ENCODE measurements around the gene ARMC2. TPM values are rescaled to one million over a fixed set of nuclear protein-coding genes. Genes with fewer than 3 reads are reported as not detected.
"Not testable (repeated sequence)": the region's sequence is repeated elsewhere in the genome, so short reads cannot be mapped to it uniquely, and the experiment has no call there.

The ARMC2 gene
- polyA plus RNA-seq, 2 of the 4 experiments (the other 2 are of a cell fraction) = 2.1 to 4.9 TPM

GRCh38 chr6:108974201-108974600, 126.0 kb downstream of the ARMC2 start:
- TF ChIP-seq GATA3 (IDR thresholded peaks at IDR 0.05; ENCODE audit: borderline replicate concordance) (no peak), ZFP36 (IDR thresholded peaks at IDR 0.05; ENCODE audit: borderline replicate concordance, partially characterized antibody) (no peak), MYC (IDR thresholded peaks at IDR 0.05; ENCODE audit: borderline replicate concordance, low read length) (no peak), KDM5A (IDR thresholded peaks at IDR 0.05) (no peak), POLR2AphosphoS2 (conservative IDR thresholded peaks at IDR 0.05; ENCODE audit: low read length) (no peak), HOXA7 (CRISPR knock-in tag; IDR thresholded peaks at IDR 0.05) (no peak), SREBF2 (IDR thresholded peaks at IDR 0.05) (no peak), MAX (IDR thresholded peaks at IDR 0.05) (no peak), CHD4 (IDR thresholded peaks at IDR 0.05; ENCODE audit: borderline replicate concordance) (no peak), ZC3H11A (IDR thresholded peaks at IDR 0.05) (no peak), JUNB (IDR thresholded peaks at IDR 0.05) (no peak), USF2 (IDR thresholded peaks at IDR 0.05) (no peak), JUN (IDR thresholded peaks at IDR 0.05) (no peak), RCOR1 (IDR thresholded peaks at IDR 0.05; ENCODE audit: low read depth, low read length) (no peak), RARB (CRISPR knock-in tag; IDR thresholded peaks at IDR 0.05) (no peak), HES2 (IDR thresholded peaks at IDR 0.05) (no peak), NPAS2 (CRISPR knock-in tag; IDR thresholded peaks at IDR 0.05; ENCODE audit: borderline replicate concordance) (no peak)
- no peak for DNase-seq (ENCODE audit: low read depth in 1 of 2, low spot score in 1 of 2)
- CTCF ChIA-PET = no interaction called here
- no peak overlapping the region for H3K4me3 ChIP-seq
- no peaks in the 10 kb centered on the region for H3K9me3 ChIP-seq
- FAIRE-seq = no peak
- 17% methylated on average over 1 of the region's 1 CpG for WGBS (ENCODE audit: missing lambda C conversion rate)
- H3K4me2 ChIP-seq = no peak overlapping the region
- POLR2A ChIA-PET = interaction anchor here (0.6 kb wide), 1 partner anchor 528 kb away, joined by 7 read pairs; no protein-coding TSS in a partner anchor
- no peaks in the 10 kb centered on the region for H3K4me1 ChIP-seq
- no peak overlapping the region for H3K27ac ChIP-seq
- no peak for ATAC-seq

GRCh38 chr6:108978638-108979037, 130.4 kb downstream of the ARMC2 start:
- ATAC-seq; CTCF ChIA-PET; H3K4me3 ChIP-seq; H3K4me1 ChIP-seq; FAIRE-seq; DNase-seq (ENCODE audit: low read depth in 1 of 2, low spot score in 1 of 2); H3K27ac ChIP-seq; H3K9me3 ChIP-seq; H3K4me2 ChIP-seq; POLR2A ChIA-PET: not testable (repeated sequence)
- whole genome bisulfite sequencing (ENCODE audit: missing lambda C conversion rate) = 96% methylated on average over 1 of the region's 1 CpG

- ATAC-seq = no peak
- ChIA-PET POLR2A (no interaction called here), CTCF (no interaction called here)
- WGBS (ENCODE audit: missing lambda C conversion rate) = 78% methylated on average over 10 of the region's 10 CpGs
- H3K9me3 ChIP-seq = no peaks in the 10 kb centered on the region
- no peak overlapping the region for H3K27ac ChIP-seq
- H3K4me2 ChIP-seq = no peak overlapping the region
- TF ChIP-seq TFCP2L1 (CRISPR knock-in tag; IDR thresholded peaks at IDR 0.05) = no peak
- no peak overlapping the region for H3K4me3 ChIP-seq
- H3K4me1 ChIP-seq = no peaks in the 10 kb centered on the region
- no peak for DNase-seq (ENCODE audit: low read depth in 1 of 2, low spot score in 1 of 2)
- no peak for FAIRE-seq
Observed at GRCh38 chr6:108982154-108983113, 134.2 kb downstream of the ARMC2 start.

- ChIA-PET POLR2A (no interaction called here), CTCF (no interaction called here)
- ATAC-seq (no peak), FAIRE-seq (no peak), DNase-seq (ENCODE audit: low read depth in 1 of 2, low spot score in 1 of 2) (no peak)
- TF ChIP-seq ZFP36 (IDR thresholded peaks at IDR 0.05; ENCODE audit: borderline replicate concordance, partially characterized antibody) (no peak), EHF (CRISPR knock-in tag; IDR thresholded peaks at IDR 0.05) (no peak), ZSCAN20 (CRISPR knock-in tag; IDR thresholded peaks at IDR 0.05) (no peak)
- Histone ChIP-seq H3K9me3 (no peaks in the 10 kb centered on the region), H3K4me3 (no peak overlapping the region), H3K4me1 (no peaks in the 10 kb centered on the region), H3K4me2 (no peak overlapping the region), H3K27ac (no peak overlapping the region)
- WGBS (ENCODE audit: missing lambda C conversion rate) = 91% methylated on average over 1 of the region's 1 CpG
Observed at GRCh38 chr6:108983151-108983550, 134.9 kb downstream of the ARMC2 start.
